Retinal pigment epithelial cell (primary cell): Measurements from ENCODE around the gene KREMEN1.

ENCODE experiments used
- DNase-seq: peaks from one replicate; pipeline ENCODE4 v3.0.0-alpha.2; 2010; ENCODE audit warnings: low read depth
- H3K4me3 ChIP-seq: 2 replicates; pipeline ENCODE4 v1.5.1; 2011; ENCODE audit warnings: mild to moderate bottlenecking, low read length, control low read depth, moderate library complexity
- TF ChIP-seq, protein P1 (sequence below): conservative IDR thresholded peaks from 2 replicates; pipeline ENCODE4 v1.5.1; 2011; ENCODE audit warnings: low read depth, low read length, control low read depth, inconsistent platforms

Gene KREMEN1

DNA sequence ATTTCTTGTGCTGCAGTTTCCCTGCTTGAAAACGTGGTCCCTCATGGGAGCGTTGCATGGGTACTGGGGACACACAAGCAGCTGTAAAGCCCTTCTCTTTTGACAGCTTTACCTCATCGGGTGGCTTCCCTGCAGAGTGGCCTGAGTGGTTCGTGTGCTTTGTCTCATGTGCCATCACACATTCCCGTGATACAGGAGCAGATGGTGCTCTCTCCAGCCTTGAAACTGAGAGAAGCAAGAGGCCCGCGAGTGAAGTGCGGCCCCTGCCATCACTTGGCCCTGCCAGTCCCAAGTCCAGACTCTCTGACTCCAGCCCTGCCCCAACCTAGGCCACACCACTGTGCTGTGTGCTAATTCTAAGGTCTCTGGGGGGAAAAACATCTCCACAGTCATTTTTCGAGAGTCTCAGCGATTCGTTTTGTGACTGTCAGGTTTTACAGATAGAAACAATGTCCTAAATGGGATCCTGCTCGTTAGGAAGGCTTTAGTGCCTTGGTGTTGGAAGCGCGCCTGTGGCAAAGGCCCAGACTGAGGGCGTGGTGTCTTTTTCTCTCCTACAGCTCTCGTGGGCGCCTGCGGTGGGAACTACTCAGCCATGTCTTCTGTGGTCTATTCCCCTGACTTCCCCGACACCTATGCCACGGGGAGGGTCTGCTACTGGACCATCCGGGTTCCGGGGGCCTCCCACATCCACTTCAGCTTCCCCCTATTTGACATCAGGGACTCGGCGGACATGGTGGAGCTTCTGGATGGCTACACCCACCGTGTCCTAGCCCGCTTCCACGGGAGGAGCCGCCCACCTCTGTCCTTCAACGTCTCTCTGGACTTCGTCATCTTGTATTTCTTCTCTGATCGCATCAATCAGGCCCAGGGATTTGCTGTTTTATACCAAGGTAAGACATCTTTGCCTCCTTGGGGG lies 64.2 kb downstream of the KREMEN1 start:
- DNase-seq: no peak
- TF ChIP-seq, protein P1, sequence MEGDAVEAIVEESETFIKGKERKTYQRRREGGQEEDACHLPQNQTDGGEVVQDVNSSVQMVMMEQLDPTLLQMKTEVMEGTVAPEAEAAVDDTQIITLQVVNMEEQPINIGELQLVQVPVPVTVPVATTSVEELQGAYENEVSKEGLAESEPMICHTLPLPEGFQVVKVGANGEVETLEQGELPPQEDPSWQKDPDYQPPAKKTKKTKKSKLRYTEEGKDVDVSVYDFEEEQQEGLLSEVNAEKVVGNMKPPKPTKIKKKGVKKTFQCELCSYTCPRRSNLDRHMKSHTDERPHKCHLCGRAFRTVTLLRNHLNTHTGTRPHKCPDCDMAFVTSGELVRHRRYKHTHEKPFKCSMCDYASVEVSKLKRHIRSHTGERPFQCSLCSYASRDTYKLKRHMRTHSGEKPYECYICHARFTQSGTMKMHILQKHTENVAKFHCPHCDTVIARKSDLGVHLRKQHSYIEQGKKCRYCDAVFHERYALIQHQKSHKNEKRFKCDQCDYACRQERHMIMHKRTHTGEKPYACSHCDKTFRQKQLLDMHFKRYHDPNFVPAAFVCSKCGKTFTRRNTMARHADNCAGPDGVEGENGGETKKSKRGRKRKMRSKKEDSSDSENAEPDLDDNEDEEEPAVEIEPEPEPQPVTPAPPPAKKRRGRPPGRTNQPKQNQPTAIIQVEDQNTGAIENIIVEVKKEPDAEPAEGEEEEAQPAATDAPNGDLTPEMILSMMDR: no peak
- H3K4me3 ChIP-seq: no peak overlapping the region

DNA sequence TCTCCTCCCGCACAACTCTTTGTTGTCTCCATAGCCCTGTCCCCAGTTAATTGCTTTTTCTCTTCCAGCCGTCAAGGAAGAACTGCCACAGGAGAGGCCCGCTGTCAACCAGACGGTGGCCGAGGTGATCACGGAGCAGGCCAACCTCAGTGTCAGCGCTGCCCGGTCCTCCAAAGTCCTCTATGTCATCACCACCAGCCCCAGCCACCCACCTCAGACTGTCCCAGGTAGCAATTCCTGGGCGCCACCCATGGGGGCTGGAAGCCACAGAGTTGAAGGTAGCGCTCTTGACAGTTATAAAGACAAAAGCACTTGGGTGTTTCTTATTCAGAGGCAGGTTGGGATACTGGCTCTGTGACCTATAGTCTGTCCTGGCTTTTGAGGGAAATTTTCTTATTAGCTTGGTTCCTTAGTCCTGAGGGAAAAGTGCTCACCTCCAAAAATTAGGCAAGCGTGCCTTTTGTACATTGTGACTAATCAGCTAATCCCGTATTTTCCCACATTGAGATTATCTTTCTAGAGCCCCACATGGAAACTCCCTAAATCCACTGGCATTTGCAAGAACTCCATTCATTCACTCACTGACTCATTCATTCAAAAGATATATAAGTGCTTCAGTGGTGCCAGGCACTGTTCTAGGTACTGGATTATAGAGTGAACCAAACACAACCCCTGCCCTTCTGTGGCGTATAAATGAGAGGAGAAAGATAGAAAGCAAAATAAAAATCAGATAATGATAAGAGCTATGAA lies 65.9 kb downstream of the KREMEN1 start:
- TF ChIP-seq, protein P1: no peak
- no peak overlapping the region for H3K4me3 ChIP-seq
- DNase-seq: no peak

DNA sequence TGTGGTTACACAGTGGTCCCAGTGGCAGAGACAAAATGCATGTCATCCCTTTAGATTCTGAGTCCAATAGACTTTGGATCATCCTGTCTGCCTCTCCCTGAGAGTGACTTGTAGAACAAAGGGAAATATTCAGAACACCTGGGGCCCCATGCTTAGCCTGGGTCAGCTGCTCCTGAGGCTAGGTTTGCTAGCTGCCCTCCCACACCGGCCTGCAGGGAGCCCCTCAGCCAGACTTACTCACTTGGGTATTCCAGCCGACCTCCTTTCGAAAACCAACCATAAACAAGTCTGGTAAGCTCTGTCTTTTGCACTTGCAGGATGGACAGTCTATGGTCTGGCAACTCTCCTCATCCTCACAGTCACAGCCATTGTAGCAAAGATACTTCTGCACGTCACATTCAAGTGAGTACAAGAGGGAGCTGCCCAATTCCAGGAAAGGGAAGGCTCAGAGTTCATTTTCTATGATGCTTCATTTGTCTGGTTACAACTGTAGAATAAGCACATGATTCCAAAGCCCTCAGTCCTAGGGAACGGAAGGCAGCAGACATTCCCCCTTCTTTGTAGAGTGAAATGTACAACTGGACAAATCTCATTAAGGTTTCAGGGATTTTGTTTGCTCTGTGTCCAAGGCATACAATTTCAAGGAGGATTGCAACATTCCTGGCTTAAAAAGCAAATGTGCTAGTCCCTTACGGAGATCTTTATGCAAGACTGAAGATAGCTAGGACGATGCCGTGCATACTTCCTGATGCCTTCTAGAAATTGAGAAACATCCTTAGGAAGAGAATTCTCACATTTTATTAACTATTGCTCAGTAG lies 67.3 kb downstream of the KREMEN1 start:
- H3K4me3 ChIP-seq: no peak overlapping the region
- DNase-seq: peak; percentile 54
- TF ChIP-seq, protein P1: no peak

DNA sequence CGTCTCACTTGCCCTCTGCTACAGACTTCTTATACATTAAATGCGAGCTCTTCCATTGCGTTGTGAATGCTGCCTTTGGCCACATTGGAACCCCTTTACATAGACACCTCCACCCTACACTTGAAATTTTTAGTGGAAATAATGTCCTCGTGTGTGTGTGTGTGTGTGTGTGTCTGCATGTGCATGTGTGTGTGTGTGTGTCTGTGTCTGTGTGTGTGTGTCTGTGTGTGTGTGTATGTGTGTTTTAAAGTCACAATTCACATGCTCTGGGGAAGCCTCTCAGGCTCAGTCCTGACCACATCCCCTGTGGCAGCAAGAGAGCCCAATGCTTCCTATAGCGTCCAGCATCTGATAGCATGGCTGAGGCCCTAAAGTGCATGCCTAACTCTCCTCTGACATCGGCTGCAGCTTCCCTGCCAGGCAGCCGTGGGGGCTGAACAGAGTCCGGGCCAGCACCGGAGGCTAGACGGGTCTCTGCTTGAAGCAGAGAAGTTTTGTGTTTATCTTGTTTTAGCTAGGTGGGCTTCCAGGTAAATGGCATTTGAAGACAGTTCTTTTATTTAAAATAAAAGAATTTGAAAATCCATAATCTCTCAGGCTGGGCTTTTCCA lies 68.3 kb downstream of the KREMEN1 start:
- H3K4me3 ChIP-seq: no peak overlapping the region
- no peak for DNase-seq
- TF ChIP-seq, protein P1: no peak

DNA sequence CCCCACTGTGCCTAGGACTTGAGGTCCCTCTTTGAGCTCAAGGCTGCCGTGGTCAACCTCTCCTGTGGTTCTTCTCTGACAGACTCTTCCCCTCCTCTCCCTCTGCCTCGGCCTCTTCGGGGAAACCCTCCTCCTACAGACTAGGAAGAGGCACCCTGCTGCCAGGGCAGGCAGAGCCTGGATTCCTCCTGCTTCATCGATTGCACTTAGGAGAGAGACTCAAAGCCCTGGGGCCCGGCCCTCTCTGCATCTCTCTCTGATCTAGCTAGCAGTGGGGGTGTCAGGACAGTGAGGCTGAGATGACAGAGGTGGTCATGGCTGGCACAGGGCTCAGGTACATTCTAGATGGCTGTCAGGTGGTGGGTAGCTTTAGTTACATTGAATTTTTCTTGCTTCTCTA lies 69.3 kb downstream of the KREMEN1 start:
- H3K4me3 ChIP-seq: no peak overlapping the region
- TF ChIP-seq, protein P1: no peak
- no peak for DNase-seq

DNA sequence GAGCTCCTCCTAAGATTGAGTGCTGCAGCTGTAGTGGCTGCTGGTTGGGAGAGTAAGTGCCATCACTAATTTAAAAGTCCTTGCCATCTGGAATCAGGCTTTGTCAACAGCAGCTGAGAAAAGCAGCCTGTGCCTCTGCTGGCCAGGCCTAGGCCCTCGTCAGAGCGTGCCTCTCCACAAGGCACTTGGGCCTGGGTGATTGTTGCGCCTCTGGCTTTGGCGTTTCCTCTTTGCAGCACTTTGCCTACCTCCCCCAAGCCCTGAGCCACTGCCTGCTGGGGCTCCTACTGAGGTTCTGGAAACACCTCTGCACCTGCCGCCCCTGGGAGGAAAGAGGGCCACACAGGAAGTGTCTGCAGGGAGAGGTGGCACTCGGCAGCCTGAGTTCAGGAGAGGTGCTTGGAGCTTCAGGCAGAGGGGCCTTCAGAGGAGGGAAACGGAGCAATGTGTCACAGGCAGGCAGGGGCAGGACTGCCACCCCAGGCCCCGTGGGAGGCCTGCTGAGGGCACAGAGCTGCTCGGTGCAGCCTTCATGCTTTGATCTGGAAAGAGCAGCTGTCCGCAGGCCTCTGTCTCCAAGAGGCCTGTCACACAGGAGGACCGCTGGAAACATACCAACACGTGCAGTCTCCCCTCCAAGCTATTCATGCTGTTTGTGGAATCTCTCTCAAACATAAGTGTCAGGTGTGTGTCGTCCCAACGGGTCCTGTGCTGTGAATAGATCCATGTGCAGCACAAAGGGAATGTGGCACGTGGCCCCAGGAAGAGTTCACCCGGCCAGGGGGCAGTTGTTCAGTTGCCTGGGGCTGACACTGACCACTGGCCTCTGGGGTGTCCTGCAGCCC lies 71.3 kb downstream of the KREMEN1 start:
- TF ChIP-seq, protein P1: no peak
- DNase-seq: no peak
- H3K4me3 ChIP-seq: no peak overlapping the region
